GM10266 (cell line): ENCODE measurements around the gene EWSR1.

Experiments
- DNase-seq: peaks from one replicate; pipeline ENCODE4 v3.0.0; 2012; ENCODE audit errors: extremely low spot score
- CTCF ChIP-seq: IDR thresholded peaks from 2 replicates; pipeline ENCODE4 v1.5.1; 2012; ENCODE audit warnings: mild to moderate bottlenecking, low read depth; ENCODE audit not compliant: control insufficient read depth, insufficient read depth; ENCODE audit errors: missing control alignments

The EWSR1 gene

DNA sequence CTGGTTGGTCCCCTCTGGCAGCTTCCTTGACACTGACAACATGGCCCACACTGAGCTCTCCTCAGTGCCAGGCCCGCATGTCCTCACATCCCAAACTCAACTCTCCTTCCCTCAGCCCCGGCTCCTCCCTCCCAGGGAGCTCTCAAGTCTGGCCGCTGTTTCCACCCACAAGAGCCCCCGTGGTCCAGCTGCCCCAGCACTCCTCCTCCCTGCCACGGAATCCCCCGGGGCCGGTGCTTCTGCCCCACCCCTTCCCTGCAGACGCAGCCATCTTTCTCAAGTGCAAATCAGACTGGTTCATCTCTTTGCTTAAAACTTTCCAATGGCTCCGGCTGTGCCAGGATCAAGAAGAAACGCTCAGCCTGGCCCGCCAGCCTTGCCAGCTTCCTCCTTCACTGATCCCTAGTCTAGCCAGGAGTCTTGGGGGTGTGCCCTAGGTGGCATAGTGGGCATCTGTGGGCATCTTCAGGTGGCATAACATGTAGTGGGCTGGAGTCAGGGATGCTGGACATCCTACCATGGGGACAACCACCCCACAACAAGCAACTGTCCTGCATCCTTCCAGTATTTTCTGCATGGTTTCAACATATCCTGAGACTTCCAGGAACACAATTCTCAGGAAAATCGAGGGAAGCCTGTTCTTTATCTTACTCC, 69.7 kb downstream of the EWSR1 start:
- no peak for TF ChIP-seq CTCF
- DNase-seq, result no peak

- DNase-seq, result no peak
- no peak for TF ChIP-seq CTCF
Observed at GRCh38 chr22:29338398-29338797, 70.3 kb downstream of the EWSR1 start.

DNA sequence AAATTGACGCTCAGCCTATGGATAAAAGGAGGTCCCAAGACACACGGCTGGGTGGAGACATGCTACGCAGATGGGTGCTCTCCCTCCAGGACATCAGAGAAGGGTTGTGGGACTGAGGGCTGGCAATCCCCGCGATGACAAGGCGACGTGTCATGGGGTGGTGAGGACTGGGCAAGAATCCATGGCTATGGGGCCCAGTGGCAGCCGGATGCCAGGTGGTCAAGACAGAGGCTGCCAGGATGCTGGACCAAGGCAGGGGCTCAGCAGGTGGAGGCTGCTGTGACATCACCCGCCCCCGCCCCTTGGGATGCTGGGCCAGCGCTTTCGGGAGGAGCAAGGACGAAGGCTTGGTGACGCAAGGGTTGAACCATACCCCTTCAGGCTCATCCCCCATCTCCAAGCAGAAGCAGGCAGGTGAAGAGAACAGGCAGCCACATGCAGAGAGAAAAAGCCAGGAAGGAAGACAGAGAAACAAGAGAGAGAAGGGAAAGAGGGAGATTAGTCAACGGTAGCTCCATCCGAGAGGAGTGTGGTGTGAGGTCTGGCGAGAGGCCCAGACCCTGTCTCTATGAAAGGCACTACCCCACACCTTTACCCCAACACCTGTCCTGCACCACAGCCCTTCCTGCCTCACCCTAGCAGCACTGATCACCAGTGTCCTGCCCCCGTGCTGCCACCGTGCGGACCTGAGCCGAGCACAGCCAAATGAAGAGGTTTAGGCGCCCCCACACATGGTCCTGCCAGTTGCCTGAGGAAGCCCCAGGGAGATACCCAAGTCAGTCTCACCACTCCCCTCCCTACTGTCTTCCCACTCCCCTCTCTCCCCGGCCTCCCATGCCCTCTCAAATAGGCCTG, 71.5 kb downstream of the EWSR1 start:
- no peak for DNase-seq

GRCh38 chr22:29340566-29340965, 72.5 kb downstream of the EWSR1 start:
- TF ChIP-seq CTCF, result no peak
- DNase-seq, result no peak

More for the DNA sequence above, 71.5 kb downstream of the EWSR1 start:
- TF ChIP-seq CTCF, result no peak

DNA sequence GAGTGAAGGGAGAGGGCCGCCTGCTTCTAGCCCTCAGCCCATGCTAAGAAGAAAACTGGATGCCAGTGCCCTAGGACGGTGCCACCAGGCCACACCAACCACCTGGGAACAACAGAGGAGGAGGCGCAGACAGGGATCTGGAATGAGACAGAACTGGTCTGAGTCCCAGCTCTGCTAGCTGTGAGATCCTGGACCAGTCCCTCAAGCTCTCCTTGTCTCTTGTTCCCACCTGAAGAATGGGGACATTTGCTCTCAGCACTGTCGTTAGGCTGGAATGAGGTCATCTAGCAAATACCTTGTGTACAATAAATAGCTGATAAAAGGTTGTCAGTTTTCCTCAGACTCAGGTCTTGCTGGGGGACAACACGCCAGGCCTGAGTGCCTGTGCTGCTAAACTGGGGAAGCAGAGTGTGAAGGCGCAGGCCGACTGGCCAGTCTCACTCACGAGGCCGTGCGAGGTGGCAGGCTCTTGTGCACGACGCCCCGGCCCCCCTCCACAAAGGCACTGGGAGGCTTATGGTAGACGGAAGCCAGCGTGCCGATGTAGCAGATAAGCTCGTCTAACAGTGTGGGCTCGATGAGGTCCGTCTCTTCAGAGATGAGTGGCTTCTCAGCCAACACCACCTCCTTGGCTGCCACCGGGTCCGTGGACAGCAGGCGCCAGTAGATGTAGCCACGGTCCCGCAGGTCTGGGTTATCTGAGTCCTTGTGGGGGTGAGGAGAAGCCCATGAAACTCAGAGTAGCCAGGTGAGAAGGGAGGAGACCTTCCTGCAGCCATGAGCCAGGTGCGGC, 73.2 kb downstream of the EWSR1 start:
- DNase-seq, result no peak
- TF ChIP-seq CTCF, result no peak

- no peak for TF ChIP-seq CTCF
- DNase-seq, result no peak
Observed at GRCh38 chr22:29341849-29342127, 73.7 kb downstream of the EWSR1 start.
